Peyer's patch (tissue), 4 donors: ENCODE measurements around the gene FBXO38.

Experiments
- POLR2A ChIP-seq, 2 donors: fragments of 450-650 bp; IDR thresholded peaks; one replicate each; pipeline ENCODE4 v1.5.1; 2017; ENCODE audit warnings: antibody characterized with exemption in 2 of 2, mild to moderate bottlenecking in 2 of 2, moderate library complexity in 2 of 2
- TF ChIP-seq, protein P1 (sequence below), 6 experiments: fragments of 450-650 bp in 4 of 6; fragments of 200-600 bp in 2 of 6; sonication (generic) in 1 of 6; IDR thresholded peaks; one replicate each; pipeline ENCODE4 v1.5.1; 2017 to 2019; ENCODE audit warnings: antibody characterized with exemption in 6 of 6, mild to moderate bottlenecking in 3 of 6, moderate library complexity in 1 of 6

DNA sequence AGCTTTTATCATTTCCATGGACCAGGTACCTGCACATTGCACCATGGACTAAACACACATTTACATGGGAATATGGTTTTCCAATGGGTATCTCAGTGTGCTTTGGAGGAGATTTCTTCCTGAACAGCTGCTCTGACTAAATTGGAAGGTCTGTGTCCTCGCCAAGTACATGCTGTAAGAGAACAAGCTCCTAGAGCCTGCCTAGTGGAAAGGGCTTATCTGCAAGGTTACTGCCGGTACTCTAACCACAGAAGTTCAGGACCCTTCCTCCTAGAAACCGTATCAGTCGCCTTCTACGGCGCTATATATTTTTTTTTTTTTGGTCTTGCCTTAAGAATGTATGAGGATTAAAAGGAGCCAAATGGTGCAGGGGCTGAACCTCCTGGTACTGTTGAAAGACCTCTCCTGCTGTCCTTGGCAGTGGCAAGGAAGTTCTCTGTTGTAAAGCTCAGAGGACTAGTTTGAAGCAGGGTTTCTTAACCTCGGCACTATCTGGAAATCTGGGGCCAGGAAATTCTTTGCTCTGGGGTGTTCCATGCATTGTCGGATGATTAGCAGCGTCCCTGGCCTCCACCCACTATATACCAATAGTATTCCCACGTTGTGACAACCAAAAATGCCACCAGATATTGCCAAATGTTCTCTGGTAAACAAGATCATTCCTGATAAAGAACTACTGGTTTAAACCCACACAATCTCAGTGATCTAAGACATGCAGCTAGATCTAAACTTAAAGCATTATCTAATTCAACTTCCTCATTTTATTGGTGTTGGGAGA, 107.4 kb downstream of the FBXO38 start:
- no peak for TF ChIP-seq POLR2A (IDR thresholded peaks at IDR 0.05)
- TF ChIP-seq, protein P1, sequence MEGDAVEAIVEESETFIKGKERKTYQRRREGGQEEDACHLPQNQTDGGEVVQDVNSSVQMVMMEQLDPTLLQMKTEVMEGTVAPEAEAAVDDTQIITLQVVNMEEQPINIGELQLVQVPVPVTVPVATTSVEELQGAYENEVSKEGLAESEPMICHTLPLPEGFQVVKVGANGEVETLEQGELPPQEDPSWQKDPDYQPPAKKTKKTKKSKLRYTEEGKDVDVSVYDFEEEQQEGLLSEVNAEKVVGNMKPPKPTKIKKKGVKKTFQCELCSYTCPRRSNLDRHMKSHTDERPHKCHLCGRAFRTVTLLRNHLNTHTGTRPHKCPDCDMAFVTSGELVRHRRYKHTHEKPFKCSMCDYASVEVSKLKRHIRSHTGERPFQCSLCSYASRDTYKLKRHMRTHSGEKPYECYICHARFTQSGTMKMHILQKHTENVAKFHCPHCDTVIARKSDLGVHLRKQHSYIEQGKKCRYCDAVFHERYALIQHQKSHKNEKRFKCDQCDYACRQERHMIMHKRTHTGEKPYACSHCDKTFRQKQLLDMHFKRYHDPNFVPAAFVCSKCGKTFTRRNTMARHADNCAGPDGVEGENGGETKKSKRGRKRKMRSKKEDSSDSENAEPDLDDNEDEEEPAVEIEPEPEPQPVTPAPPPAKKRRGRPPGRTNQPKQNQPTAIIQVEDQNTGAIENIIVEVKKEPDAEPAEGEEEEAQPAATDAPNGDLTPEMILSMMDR (IDR thresholded peaks at IDR 0.05), result no peak
